ENCODE measurements around the gene C4BPB. TPM values are rescaled to one million over a fixed set of nuclear protein-coding genes. Genes with fewer than 3 reads are reported as not detected.
A peak's percentile ranks its signal among the peaks of the same experiment; 100 is the strongest.

C4BPB gene
- total and polyA plus RNA-seq, 2 of the 13 experiments (the other 11 are each of a cell fraction or from before 2014, with no cell fraction given): 155 to 266 TPM

GRCh38 chr1:207050480-207051190 lies 38.0 kb upstream of the C4BPB start (continued):
- TF ChIP-seq, protein P1, sequence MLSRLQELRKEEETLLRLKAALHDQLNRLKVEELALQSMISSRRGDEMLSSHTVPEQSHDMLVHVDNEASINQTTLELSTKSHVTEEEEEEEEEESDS (CRISPR knock-in tag; IDR thresholded peaks at IDR 0.05; ENCODE audit: borderline replicate concordance): no peak
- TF ChIP-seq KDM1A (CRISPR knock-in tag; IDR thresholded peaks at IDR 0.05) (no peak), MATR3 (CRISPR knock-in tag; IDR thresholded peaks at IDR 0.05) (no peak), FOXO4 (CRISPR knock-in tag; conservative IDR thresholded peaks at IDR 0.05) (no peak), ZNF512B (CRISPR knock-in tag; IDR thresholded peaks at IDR 0.05; ENCODE audit: borderline replicate concordance) (no peak), ZNF337 (CRISPR knock-in tag; IDR thresholded peaks at IDR 0.05; ENCODE audit: borderline replicate concordance, low read depth) (0 out of 2 replicates have a peak, but pooled peaks have one; percentile 24), TCF7L2 (IDR thresholded peaks at IDR 0.05; ENCODE audit: low read depth, low read length) (no peak), ZFP1 (CRISPR knock-in tag; IDR thresholded peaks at IDR 0.05) (no peak), FOXO1 (CRISPR knock-in tag; IDR thresholded peaks at IDR 0.05) (no peak), ZNF121 (CRISPR knock-in tag; IDR thresholded peaks at IDR 0.05) (no peak), SRSF4 (IDR thresholded peaks at IDR 0.05; ENCODE audit: low read depth, low read length, poor library complexity, severe bottlenecking) (no peak), ASH2L (IDR thresholded peaks at IDR 0.05; ENCODE audit: insufficient read length, low read depth, low read length) (peak; percentile 82), TBL1XR1 (IDR thresholded peaks at IDR 0.05; ENCODE audit: borderline replicate concordance, low read length, partially characterized antibody) (no peak), FOXA1 (IDR thresholded peaks at IDR 0.05) (no peak), FOXA1 (CRISPR knock-in tag; IDR thresholded peaks at IDR 0.05) (no peak; the same call in 1 of the 2 replicates)
